PC-9 (cell line): ENCODE data around the gene CKAP2L. TPM values are rescaled to one million over a fixed set of nuclear protein-coding genes. Genes with fewer than 3 reads are reported as not detected.

Experiments used
- BruUV-seq: library from RNA; stranded (reverse); fragments of 400-500 nt; replicated peaks from 2 replicates; lab custom pipeline; 2021; lab: Mats Ljungman, UMichigan
- CTCF ChIA-PET: fragments of 300-600 bp; sonication (Branson Sonifier 250); formaldehyde crosslinking; loops from one replicate; lab custom pipeline; 2022; ENCODE audit warnings: antibody characterized with exemption; lab: Charles Lee
- POLR2A ChIA-PET: fragments of 300-600 bp; sonication (Branson Sonifier 250); formaldehyde crosslinking; loops from one replicate; lab custom pipeline; 2022; ENCODE audit warnings: antibody characterized with exemption; ENCODE audit not compliant: unreplicated experiment; lab: Charles Lee
- DNase-seq, 2 experiments: peaks; one replicate each; pipeline versions ENCODE4 v3.0.0 to v3.0.0-alpha.2; 2015 to 2022; ENCODE audit warnings: mixed read lengths in 1 of 2
- H2AFZ ChIP-seq: fragments of 200-600 bp; sonication (generic); 2 replicates; pipeline ENCODE4 v1.8.1; 2017; ENCODE audit warnings: antibody characterized with exemption
- H3F3A ChIP-seq: fragments of 200-600 bp; sonication (generic); 2 replicates; pipeline ENCODE4 v1.8.1; 2017; ENCODE audit warnings: antibody characterized with exemption, mild to moderate bottlenecking, low read depth; ENCODE audit not compliant: insufficient read depth
- H3K27ac ChIP-seq: fragments of 200-600 bp; sonication (generic); 2 replicates; pipeline ENCODE4 v1.6.1; 2016; ENCODE audit warnings: mixed run types
- H3K27me3 ChIP-seq: fragments of 200-600 bp; sonication (generic); 2 replicates; pipeline ENCODE4 v1.6.1; 2016; ENCODE audit warnings: low read depth, mixed run types; ENCODE audit not compliant: insufficient read depth
- H3K36me3 ChIP-seq: fragments of 200-600 bp; sonication (generic); 2 replicates; pipeline ENCODE4 v1.6.1; 2016; ENCODE audit warnings: low read depth, mixed run types
- H3K4me1 ChIP-seq: fragments of 200-600 bp; sonication (generic); replicated peaks from 2 replicates; pipeline ENCODE4 v1.6.1; 2016; ENCODE audit warnings: mixed run types; ENCODE audit not compliant: insufficient read depth
- H3K4me2 ChIP-seq: fragments of 200-600 bp; sonication (generic); 2 replicates; pipeline ENCODE4 v1.6.1; 2017; ENCODE audit warnings: mixed run types
- H3K4me3 ChIP-seq: fragments of 200-600 bp; sonication (generic); 2 replicates; pipeline ENCODE4 v1.6.1; 2016; ENCODE audit warnings: mixed run types
- H3K79me2 ChIP-seq: fragments of 200-600 bp; sonication (generic); 2 replicates; pipeline ENCODE4 v1.6.1; 2017; ENCODE audit warnings: low read depth, mixed run types
- H3K9me2 ChIP-seq: fragments of 200-600 bp; sonication (generic); 2 replicates; pipeline ENCODE4 v1.8.1; 2017; ENCODE audit warnings: mild to moderate bottlenecking; ENCODE audit not compliant: insufficient read depth
- H3K9me3 ChIP-seq: fragments of 200-600 bp; sonication (generic); 2 replicates; pipeline ENCODE4 v1.8.1; 2016; ENCODE audit warnings: low read depth; ENCODE audit not compliant: insufficient read depth
- H4K20me1 ChIP-seq: fragments of 200-600 bp; sonication (generic); 2 replicates; pipeline ENCODE4 v1.8.1; 2017; ENCODE audit not compliant: insufficient read depth
- CTCF ChIP-seq: fragments of 200-600 bp; sonication (generic); conservative IDR thresholded peaks from 2 replicates; pipeline ENCODE4 v1.6.1; 2017; ENCODE audit warnings: mixed run types, antibody characterized with exemption, mild to moderate bottlenecking, moderate library complexity
- EZH2 ChIP-seq: fragments of 200-600 bp; sonication (generic); IDR thresholded peaks from 2 replicates; pipeline ENCODE4 v1.8.0; 2017; ENCODE audit warnings: antibody characterized with exemption, low read depth
- intact Hi-C: fragments of 100-400 bp; cut with micrococcal nuclease; formaldehyde crosslinking; loops from one replicate; pipeline ENCODE4 v1.10.0; 2022; ENCODE audit not compliant: unreplicated experiment
- total RNA-seq: library from RNA; stranded (reverse); gene quantifications from 2 replicates; pipeline ENCODE4 v1.2.3, GENCODE V29; 2021

The CKAP2L gene
- total RNA-seq, 1 experiment from 2014 or later, result 28.7 TPM

- Histone ChIP-seq H3F3A (no peaks in the 10 kb centered on the region; the same call in 1 of the 2 replicates), H3K79me2 (peaks cover 26% of the 10 kb centered on the region), H3K27ac (no peak overlapping the region), H3K9me2 (no peaks in the 10 kb centered on the region), H3K4me1 (peaks cover 13% of the 10 kb centered on the region), H3K9me3 (no peaks in the 10 kb centered on the region), H2AFZ (no peak overlapping the region), H3K27me3 (no peaks in the 10 kb centered on the region), H4K20me1 (no peaks in the 10 kb centered on the region), H3K36me3 (peaks cover 45% of the 10 kb centered on the region), H3K4me3 (no peak overlapping the region), H3K4me2 (no peak overlapping the region)
- no peak for DNase-seq
- intact Hi-C loops, result no loop called here
- BruUV-seq, result no TSS peak
- ChIA-PET CTCF (no interaction called here), POLR2A (no interaction called here)
- TF ChIP-seq CTCF (no peak), EZH2 (no peak)
Measured at GRCh38 chr2:112758711-112759110, 5.7 kb downstream of the CKAP2L start.

DNA sequence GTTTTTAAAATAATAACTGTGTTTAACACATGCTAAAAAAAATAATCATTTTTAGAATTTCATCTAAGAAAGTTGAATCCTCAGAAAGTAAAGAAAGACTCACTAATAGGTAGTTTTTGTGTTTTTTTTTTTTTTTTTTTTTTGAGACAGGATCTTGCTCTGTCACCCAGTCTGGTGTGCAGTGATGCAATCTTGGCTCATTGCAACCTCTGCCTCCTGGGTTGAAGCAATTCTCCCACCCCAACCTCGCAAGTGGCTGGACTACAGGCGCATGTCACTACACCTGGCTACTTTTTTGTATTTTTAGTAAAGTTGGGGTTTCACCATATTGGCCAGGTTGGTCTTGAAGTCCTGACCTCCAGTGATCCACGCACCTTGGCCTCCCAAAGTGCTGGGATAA is 7.1 kb downstream of the CKAP2L start:
- Histone ChIP-seq H3K9me3 (no peaks in the 10 kb centered on the region), H3K4me1 (no peaks in the 10 kb centered on the region), H3K79me2 (peaks cover 12% of the 10 kb centered on the region; the same call in 1 of the 2 replicates), H2AFZ (no peak overlapping the region), H3K27me3 (no peaks in the 10 kb centered on the region), H3K4me2 (no peak overlapping the region), H3K27ac (no peak overlapping the region), H4K20me1 (no peaks in the 10 kb centered on the region), H3K4me3 (no peak overlapping the region), H3K36me3 (peaks cover 44% of the 10 kb centered on the region), H3F3A (no peaks in the 10 kb centered on the region; the same call in 1 of the 2 replicates), H3K9me2 (no peaks in the 10 kb centered on the region)
- DNase-seq, result no peak
- TF ChIP-seq CTCF (no peak), EZH2 (no peak)
- ChIA-PET CTCF (no interaction called here), POLR2A (no interaction called here)
- no TSS peak for BruUV-seq
- intact Hi-C loops, result no loop called here

DNA sequence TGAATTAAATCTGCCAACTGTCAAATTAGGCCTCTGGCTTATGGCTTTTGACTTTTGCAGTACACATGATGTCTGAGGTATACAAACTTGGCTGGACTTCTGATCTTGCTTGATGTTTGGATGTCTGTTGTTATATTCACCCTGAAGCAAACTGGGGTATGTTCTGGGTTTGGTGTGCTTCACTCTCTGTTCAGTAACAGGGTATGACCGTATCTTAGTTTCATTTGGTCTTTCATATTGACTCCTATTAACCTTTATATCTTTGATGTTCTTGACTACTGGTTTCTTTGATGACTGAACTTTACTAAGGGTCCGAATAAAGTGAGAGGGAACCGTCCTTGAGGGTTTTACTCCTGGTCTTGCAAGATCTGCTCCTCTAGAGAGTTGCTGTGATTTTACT is 8.2 kb downstream of the CKAP2L start:
- Histone ChIP-seq H2AFZ (no peak overlapping the region), H3K27me3 (no peaks in the 10 kb centered on the region), H3K36me3 (peaks cover 36% of the 10 kb centered on the region), H3K9me2 (no peaks in the 10 kb centered on the region), H3K9me3 (no peaks in the 10 kb centered on the region), H3F3A (no peaks in the 10 kb centered on the region; the same call in 1 of the 2 replicates), H3K4me2 (no peak overlapping the region), H3K4me3 (no peak overlapping the region), H4K20me1 (no peaks in the 10 kb centered on the region), H3K4me1 (no peaks in the 10 kb centered on the region), H3K79me2 (0 out of 2 replicates have a peak, but pooled peaks cover 3% of the 10 kb centered on the region), H3K27ac (no peak overlapping the region)
- POLR2A ChIA-PET, result interaction anchor here (0.6 kb wide), 1 partner anchor 64 kb away, joined by 7 read pairs; no protein-coding TSS in a partner anchor
- CTCF ChIA-PET, result no interaction called here
- DNase-seq, result no peak
- BruUV-seq, result no TSS peak
- intact Hi-C loops, result no loop called here
- TF ChIP-seq CTCF (no peak), EZH2 (no peak)
